CD14-positive monocyte (primary cell): ENCODE results near the gene ARHGEF37. TPM values are rescaled to one million over a fixed set of nuclear protein-coding genes. Genes with fewer than 3 reads are reported as not detected.

Experiments used
- DNase-seq, 3 donors: peaks; one replicate each; pipeline ENCODE4 v3.0.0-alpha.2; 2011 to 2022
- H2AFZ ChIP-seq: 2 replicates; pipeline ENCODE4 v1.6.0; 2012; ENCODE audit warnings: mild to moderate bottlenecking, low read depth, low read length, inconsistent platforms; ENCODE audit not compliant: insufficient read depth, poor library complexity, severe bottlenecking
- H3K27ac ChIP-seq, 2 donors: 1 replicate in 1 of 2; 2 replicates in 1 of 2; pipeline ENCODE4 v1.5.1; 2012 to 2013; ENCODE audit warnings: low read length in 2 of 2, control low read depth in 1 of 2, inconsistent platforms in 1 of 2, low read depth in 1 of 2, mild to moderate bottlenecking in 1 of 2
- H3K27me3 ChIP-seq, 2 donors: one replicate each; pipeline versions ENCODE4 v1.6.0 to v1.6.1; 2011 to 2013; ENCODE audit warnings: low read length in 2 of 2; ENCODE audit not compliant: control insufficient read depth in 2 of 2, insufficient read depth in 2 of 2
- H3K36me3 ChIP-seq, 2 donors: replicated peaks in 1 of 2; 1 replicate in 1 of 2; 2 replicates in 1 of 2; pipeline versions ENCODE4 v1.5.1 to v1.6.1; 2012 to 2013; ENCODE audit warnings: low read length in 2 of 2, control low read depth in 1 of 2, inconsistent platforms in 1 of 2, mild to moderate bottlenecking in 1 of 2; ENCODE audit not compliant: insufficient read depth in 2 of 2, control insufficient read depth in 1 of 2
- H3K4me1 ChIP-seq, 2 donors: 1 replicate in 1 of 2; 2 replicates in 1 of 2; pipeline versions ENCODE4 v1.5.1 to v1.6.1; 2012 to 2013; ENCODE audit warnings: low read length in 2 of 2, control low read depth in 1 of 2, inconsistent platforms in 1 of 2, mild to moderate bottlenecking in 1 of 2, moderate library complexity in 1 of 2; ENCODE audit not compliant: insufficient read depth in 2 of 2, control insufficient read depth in 1 of 2
- H3K4me2 ChIP-seq: replicated peaks from 2 replicates; pipeline ENCODE3; 2012; ENCODE audit warnings: low read length, moderate library complexity, mild to moderate bottlenecking; ENCODE audit not compliant: poor library complexity, severe bottlenecking; ENCODE audit errors: extremely low read depth
- H3K4me3 ChIP-seq, 3 experiments: fragments of 200-600 bp in 1 of 3; sonication (generic) in 1 of 3; replicated peaks in 1 of 3; 1 replicate in 2 of 3; 2 replicates in 1 of 3; pipeline ENCODE4 v1.5.1; 2011 to 2013; ENCODE audit warnings: low read length in 3 of 3, mild to moderate bottlenecking in 3 of 3, control low read depth in 2 of 3, low read depth in 2 of 3, inconsistent platforms in 1 of 3, moderate library complexity in 1 of 3
- H3K79me2 ChIP-seq: 2 replicates; pipeline ENCODE4 v1.6.0; 2012; ENCODE audit warnings: mild to moderate bottlenecking, control low read depth, inconsistent platforms, low read length, moderate library complexity; ENCODE audit not compliant: insufficient read depth
- H3K9ac ChIP-seq: 2 replicates; pipeline ENCODE4 v1.6.0; 2017; ENCODE audit warnings: low read length, mild to moderate bottlenecking; ENCODE audit not compliant: insufficient read depth, poor library complexity, severe bottlenecking
- H3K9me3 ChIP-seq, 2 donors: replicated peaks in 1 of 2; 1 replicate in 1 of 2; 2 replicates in 1 of 2; pipeline versions ENCODE4 v1.5.1 to v1.6.1; 2012 to 2013; ENCODE audit warnings: low read length in 2 of 2, control low read depth in 1 of 2; ENCODE audit not compliant: control insufficient read depth in 1 of 2, insufficient read depth in 1 of 2
- H4K20me1 ChIP-seq: 2 replicates; pipeline ENCODE4 v1.6.0; 2012; ENCODE audit warnings: mild to moderate bottlenecking, low read length, control low read depth, moderate library complexity; ENCODE audit not compliant: insufficient read depth
- H3K27ac Mint-ChIP-seq, 7 donors: one replicate each; pipeline ENCODE4 v1.8.0; 2020; ENCODE audit warnings: mild to moderate bottlenecking in 7 of 7, mixed read lengths in 7 of 7, moderate library complexity in 6 of 7, inconsistent platforms in 2 of 7
- H3K27me3 Mint-ChIP-seq, 3 donors: one replicate each; pipeline ENCODE4 v1.8.0; 2021 to 2022; ENCODE audit warnings: low read depth in 3 of 3, mild to moderate bottlenecking in 3 of 3, mixed read lengths in 3 of 3, moderate library complexity in 3 of 3, inconsistent platforms in 1 of 3
- H3K36me3 Mint-ChIP-seq, 2 donors: one replicate each; pipeline ENCODE4 v1.8.0; 2020; ENCODE audit warnings: mixed read lengths in 2 of 2, inconsistent platforms in 1 of 2, mild to moderate bottlenecking in 1 of 2
- H3K4me1 Mint-ChIP-seq: one replicate; pipeline ENCODE4 v1.8.0; 2020; ENCODE audit warnings: mild to moderate bottlenecking, mixed read lengths
- H3K4me3 Mint-ChIP-seq, 2 donors: one replicate each; pipeline ENCODE4 v1.8.0; 2020; ENCODE audit warnings: mild to moderate bottlenecking in 2 of 2, mixed read lengths in 2 of 2, moderate library complexity in 1 of 2
- H3K9me3 Mint-ChIP-seq, 7 donors: one replicate each; pipeline ENCODE4 v1.8.0; 2020 to 2022; ENCODE audit warnings: mixed read lengths in 7 of 7, mild to moderate bottlenecking in 6 of 7, moderate library complexity in 6 of 7, inconsistent platforms in 2 of 7
- WGBS: methylation state at CpG from one replicate; pipeline ENCODE4 v1.1.5; 2013; ENCODE audit warnings: missing lambda C conversion rate; ENCODE audit not compliant: insufficient coverage; 5-methylcytosine and 5-hydroxymethylcytosine counted together
- intact Hi-C, 2 donors: fragments of 100-400 bp; cut with micrococcal nuclease; formaldehyde crosslinking; loops; one replicate each; pipeline versions ENCODE4 v1.15.0 to v1.15.1; 2023
- polyA plus RNA-seq, 3 donors: library from polyadenylated mRNA; depleted of rRNA in 1 of 3; unstranded in 2 of 3; stranded (reverse) in 1 of 3; fragments of 300-500 nt in 2 of 3; fragments of >200 nt in 1 of 3; fragmentation: Illumina TruSeq in 2 of 3; gene quantifications; 1 replicate in 2 of 3; 2 replicates in 1 of 3; pipeline ENCODE4 v1.2.3, GENCODE V29; 2012 to 2021
- TF ChIP-seq, protein P1 (sequence below): fragments of 200-600 bp; IDR thresholded peaks from one replicate; pipeline ENCODE4 v1.8.0; 2022; ENCODE audit warnings: antibody characterized with exemption, mild to moderate bottlenecking

ARHGEF37 gene
- polyA plus RNA-seq, 3 donors, result not detected

DNA sequence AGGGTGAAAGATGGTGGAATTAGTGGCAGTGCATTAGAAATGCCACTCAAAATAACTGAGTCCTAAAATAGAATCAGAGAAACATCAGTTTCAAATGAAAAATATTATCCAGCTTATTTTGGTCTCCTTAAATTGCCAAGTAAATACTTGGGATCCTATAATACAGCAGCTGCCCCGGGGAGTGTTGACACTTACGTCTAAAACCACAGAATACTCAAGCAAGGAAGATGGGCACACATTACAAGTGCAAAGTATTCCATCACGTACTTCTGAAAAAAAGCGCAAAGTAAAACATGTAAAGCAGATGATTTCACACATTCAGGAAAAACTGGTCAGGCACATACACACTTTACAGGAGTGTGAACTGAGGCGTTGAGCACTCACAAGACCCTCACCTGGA, 2.4 kb upstream of the ARHGEF37 start:
- H3K4me3 ChIP-seq, result no peak overlapping the region
- H4K20me1 ChIP-seq, result no peaks in the 10 kb centered on the region
- H3K36me3 ChIP-seq, result no peaks in the 10 kb centered on the region
- no peak overlapping the region for H3K4me3 Mint-ChIP-seq
- no peaks in the 10 kb centered on the region for H3K9me3 Mint-ChIP-seq
- H3K4me1 ChIP-seq, result peaks cover 6 to 9% of the 10 kb centered on the region in 2 donors
- H3K79me2 ChIP-seq, result no peaks in the 10 kb centered on the region
- H3K9me3 ChIP-seq, result no peaks in the 10 kb centered on the region
- H3K27ac ChIP-seq, result no peak overlapping the region
- intact Hi-C loops, result no loop called here
- DNase-seq, result no peak
- no peak overlapping the region for H3K4me2 ChIP-seq
- peaks cover 6 to 27% of the 10 kb centered on the region in 2 donors for H3K27me3 ChIP-seq
- TF ChIP-seq, protein P1, sequence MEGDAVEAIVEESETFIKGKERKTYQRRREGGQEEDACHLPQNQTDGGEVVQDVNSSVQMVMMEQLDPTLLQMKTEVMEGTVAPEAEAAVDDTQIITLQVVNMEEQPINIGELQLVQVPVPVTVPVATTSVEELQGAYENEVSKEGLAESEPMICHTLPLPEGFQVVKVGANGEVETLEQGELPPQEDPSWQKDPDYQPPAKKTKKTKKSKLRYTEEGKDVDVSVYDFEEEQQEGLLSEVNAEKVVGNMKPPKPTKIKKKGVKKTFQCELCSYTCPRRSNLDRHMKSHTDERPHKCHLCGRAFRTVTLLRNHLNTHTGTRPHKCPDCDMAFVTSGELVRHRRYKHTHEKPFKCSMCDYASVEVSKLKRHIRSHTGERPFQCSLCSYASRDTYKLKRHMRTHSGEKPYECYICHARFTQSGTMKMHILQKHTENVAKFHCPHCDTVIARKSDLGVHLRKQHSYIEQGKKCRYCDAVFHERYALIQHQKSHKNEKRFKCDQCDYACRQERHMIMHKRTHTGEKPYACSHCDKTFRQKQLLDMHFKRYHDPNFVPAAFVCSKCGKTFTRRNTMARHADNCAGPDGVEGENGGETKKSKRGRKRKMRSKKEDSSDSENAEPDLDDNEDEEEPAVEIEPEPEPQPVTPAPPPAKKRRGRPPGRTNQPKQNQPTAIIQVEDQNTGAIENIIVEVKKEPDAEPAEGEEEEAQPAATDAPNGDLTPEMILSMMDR, result no peak
- H3K9ac ChIP-seq, result no peak overlapping the region
- no peak overlapping the region for H2AFZ ChIP-seq
- H3K27ac Mint-ChIP-seq, result no peak overlapping the region
- H3K36me3 Mint-ChIP-seq, result no peaks in the 10 kb centered on the region
- H3K27me3 Mint-ChIP-seq, result peaks cover 21 to 27% (median 25%) of the 10 kb centered on the region in 3 donors
- peaks cover 12% of the 10 kb centered on the region for H3K4me1 Mint-ChIP-seq
- 97% methylated on average over 5 of the region's 5 CpGs for WGBS

GRCh38 chr5:149580808-149581191, 498 bp upstream of the ARHGEF37 start:
- no peak overlapping the region for H3K27ac ChIP-seq
- H3K9ac ChIP-seq, result peak overlapping the region; percentile 54
- Mint-ChIP-seq H3K4me3 (peak overlapping the region; percentile 75 to 89), H3K9me3 (no peaks in the 10 kb centered on the region), H3K4me1 (peaks cover 12% of the 10 kb centered on the region), H3K36me3 (no peaks in the 10 kb centered on the region), H3K27me3 (peaks cover 21 to 27% (median 25%) of the 10 kb centered on the region in 3 donors), H3K27ac (no peak overlapping the region)
- no peak for DNase-seq
- peak overlapping the region; percentile 68 for H2AFZ ChIP-seq
- H3K36me3 ChIP-seq, result no peaks in the 10 kb centered on the region
- H3K9me3 ChIP-seq, result no peaks in the 10 kb centered on the region
- no peaks in the 10 kb centered on the region for H3K79me2 ChIP-seq
- TF ChIP-seq, protein P1, result no peak
- peaks cover 6 to 9% of the 10 kb centered on the region in 2 donors for H3K4me1 ChIP-seq
- no peaks in the 10 kb centered on the region for H4K20me1 ChIP-seq
- intact Hi-C loops, result no loop called here
- peak overlapping the region; percentile 17 to 70 (median 18) for H3K4me3 ChIP-seq
- WGBS, result 47% methylated on average over 8 of the region's 10 CpGs
- peak overlapping the region; percentile 75 for H3K4me2 ChIP-seq
- H3K27me3 ChIP-seq, result peaks cover 6 to 27% of the 10 kb centered on the region in 2 donors
